ENCODE measurements around the gene LRP10.
"Not testable (repeated sequence)": the region's sequence is repeated elsewhere in the genome, so short reads cannot be mapped to it uniquely, and the experiment has no call there.

LRP10 gene

DNA sequence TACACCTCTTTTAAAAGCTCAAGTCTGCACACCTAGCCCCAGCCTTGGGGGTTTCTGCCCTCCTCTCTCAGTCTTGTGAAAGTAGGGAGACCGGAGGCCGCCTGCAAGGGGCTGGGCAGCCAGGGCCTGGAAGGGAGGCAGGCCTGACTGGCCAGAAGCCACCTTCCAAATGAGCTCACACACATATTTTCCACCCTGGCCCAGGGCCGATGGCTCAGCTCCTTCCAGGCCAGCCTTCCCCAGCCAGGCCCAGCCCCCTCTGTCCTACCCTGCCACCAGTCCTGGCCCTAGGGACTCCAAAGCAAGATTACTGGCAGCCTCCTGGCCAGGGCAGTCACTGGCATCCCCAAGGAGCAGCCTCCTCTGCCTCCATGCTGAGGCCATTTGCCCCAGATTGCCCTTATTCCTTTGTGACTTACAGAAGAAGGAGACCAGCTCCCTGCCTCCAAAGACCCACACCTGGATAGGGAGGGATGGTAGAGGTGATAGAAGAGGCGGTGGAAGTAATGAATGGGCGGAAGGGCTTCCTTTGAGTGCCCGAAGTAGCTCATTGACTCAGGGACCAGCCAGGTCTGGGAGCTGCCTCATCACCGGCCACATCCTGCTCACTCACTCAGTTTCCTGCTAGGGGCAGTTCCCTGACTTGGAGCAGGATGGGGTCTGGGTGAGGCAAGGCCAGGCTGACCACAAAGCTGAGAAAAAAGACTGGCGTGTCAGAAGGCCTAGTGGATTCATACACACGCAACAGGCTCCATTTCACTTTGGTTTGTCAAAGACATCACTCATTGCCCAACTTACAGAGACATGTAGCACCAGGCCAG is 20.4 kb upstream of the LRP10 start:
- TF ChIP-seq, protein P1, sequence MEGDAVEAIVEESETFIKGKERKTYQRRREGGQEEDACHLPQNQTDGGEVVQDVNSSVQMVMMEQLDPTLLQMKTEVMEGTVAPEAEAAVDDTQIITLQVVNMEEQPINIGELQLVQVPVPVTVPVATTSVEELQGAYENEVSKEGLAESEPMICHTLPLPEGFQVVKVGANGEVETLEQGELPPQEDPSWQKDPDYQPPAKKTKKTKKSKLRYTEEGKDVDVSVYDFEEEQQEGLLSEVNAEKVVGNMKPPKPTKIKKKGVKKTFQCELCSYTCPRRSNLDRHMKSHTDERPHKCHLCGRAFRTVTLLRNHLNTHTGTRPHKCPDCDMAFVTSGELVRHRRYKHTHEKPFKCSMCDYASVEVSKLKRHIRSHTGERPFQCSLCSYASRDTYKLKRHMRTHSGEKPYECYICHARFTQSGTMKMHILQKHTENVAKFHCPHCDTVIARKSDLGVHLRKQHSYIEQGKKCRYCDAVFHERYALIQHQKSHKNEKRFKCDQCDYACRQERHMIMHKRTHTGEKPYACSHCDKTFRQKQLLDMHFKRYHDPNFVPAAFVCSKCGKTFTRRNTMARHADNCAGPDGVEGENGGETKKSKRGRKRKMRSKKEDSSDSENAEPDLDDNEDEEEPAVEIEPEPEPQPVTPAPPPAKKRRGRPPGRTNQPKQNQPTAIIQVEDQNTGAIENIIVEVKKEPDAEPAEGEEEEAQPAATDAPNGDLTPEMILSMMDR (conservative IDR thresholded peaks at IDR 0.05; ENCODE audit: low read depth, low read length): no peak
- no peak overlapping the region for H3K4me3 ChIP-seq (ENCODE audit: low read length)
- no peak for DNase-seq (ENCODE audit: low read depth)

DNA sequence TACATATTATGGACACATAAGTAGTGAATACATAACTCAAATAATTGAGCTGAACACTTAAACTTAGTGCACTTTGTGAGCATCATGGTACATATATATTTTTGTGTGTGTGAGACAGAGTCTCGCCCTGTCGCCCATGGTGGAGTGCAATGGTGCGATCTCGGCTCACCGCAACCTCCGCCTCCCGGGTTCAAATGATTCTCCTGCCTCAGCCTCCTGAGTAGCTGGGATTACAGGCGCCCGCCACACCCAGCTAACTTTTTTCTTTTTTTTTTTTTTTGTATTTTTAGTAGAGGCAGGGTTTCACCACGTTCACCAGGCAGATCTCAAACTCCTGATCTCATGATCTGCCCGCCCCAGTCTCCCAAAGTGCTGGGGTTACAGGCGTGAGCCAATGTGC is 19.4 kb upstream of the LRP10 start:
- DNase-seq (ENCODE audit: low read depth); H3K4me3 ChIP-seq (ENCODE audit: low read length): not testable (repeated sequence)

DNA sequence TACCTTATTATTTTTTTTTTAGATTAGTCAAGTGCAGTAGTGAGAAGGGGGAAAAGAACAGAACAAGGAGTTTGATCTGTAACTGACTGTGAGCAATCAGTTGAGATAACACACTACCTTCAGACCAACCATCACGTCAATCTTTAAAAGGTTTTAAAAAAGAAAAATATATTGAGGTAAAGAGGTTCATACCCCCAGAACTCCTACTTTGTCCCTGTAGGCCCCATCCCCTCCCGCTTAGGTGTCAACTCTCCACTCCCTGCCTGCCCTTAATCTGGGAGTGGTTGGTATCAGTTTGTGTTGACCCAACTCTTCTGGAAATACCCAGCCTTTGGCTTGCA is 19.0 kb upstream of the LRP10 start:
- TF ChIP-seq, protein P1 (conservative IDR thresholded peaks at IDR 0.05; ENCODE audit: low read depth, low read length): no peak
- no peak overlapping the region for H3K4me3 ChIP-seq (ENCODE audit: low read length)
- no peak for DNase-seq (ENCODE audit: low read depth)

DNA sequence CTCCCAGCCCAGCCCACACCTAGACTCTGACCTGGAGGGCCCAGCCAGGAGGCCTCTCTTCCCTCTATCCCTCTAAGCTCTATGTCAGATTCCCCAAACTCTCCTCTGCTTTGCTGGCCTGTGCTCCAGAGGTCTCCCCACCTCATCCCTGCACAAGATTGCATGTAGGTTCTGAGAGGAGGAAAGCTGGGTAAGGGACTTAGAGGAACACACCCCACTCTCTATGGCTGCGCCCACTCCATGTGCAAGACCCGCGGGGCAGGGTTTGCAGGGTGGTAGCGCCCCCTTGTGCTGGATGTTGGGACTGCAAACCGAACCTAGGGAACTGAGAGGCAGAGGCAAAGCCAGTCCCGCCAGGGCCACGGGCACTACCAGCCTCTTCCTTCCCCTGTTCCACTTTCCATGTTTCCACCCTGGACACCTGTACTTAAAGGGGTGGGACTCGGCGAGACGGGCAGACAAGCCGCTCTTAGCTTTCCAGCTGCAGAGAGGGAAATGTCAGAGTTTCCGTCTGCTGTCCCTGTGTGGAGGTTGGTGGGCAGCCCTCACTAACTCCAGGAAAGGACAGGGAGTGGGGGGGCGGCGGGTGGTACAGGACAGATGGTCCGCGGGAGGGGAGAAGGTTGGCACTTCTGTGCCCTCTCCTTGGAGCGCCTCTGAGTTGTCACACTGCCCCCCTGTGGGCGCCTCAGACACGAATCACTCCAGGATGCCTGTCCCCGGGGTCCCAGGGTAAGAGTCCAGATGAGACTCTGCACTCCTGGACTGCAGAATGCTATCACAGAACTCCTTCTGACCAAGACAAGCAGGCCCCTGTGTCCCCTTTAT is 18.4 kb upstream of the LRP10 start:
- TF ChIP-seq, protein P1 (conservative IDR thresholded peaks at IDR 0.05; ENCODE audit: low read depth, low read length): peak; percentile 89
- DNase-seq (ENCODE audit: low read depth): no peak

DNA sequence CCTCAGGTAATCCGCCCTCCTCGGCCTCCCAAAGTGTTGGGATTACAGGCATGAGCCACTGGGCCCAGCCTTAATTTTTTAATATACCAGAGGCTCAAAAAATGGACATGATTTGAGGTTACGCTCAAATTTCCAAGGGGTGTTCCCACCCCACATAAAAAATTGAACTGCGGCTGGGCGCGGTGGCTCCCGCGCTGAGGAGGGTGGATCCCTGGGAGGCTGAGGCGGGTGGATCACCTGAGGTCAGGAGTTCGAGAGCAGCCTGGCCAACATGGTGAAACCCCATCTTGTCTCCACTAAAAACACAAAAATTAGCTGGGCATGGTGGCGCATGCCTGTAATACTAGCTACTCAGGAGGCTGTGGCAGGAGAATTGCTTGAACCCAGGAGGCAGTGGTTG is 17.2 kb upstream of the LRP10 start:
- H3K4me3 ChIP-seq (ENCODE audit: low read length); DNase-seq (ENCODE audit: low read depth): not testable (repeated sequence)

More for the DNA sequence above, 18.4 kb upstream of the LRP10 start:
- peak overlapping the region; percentile 57 for H3K4me3 ChIP-seq (ENCODE audit: low read length)

DNA sequence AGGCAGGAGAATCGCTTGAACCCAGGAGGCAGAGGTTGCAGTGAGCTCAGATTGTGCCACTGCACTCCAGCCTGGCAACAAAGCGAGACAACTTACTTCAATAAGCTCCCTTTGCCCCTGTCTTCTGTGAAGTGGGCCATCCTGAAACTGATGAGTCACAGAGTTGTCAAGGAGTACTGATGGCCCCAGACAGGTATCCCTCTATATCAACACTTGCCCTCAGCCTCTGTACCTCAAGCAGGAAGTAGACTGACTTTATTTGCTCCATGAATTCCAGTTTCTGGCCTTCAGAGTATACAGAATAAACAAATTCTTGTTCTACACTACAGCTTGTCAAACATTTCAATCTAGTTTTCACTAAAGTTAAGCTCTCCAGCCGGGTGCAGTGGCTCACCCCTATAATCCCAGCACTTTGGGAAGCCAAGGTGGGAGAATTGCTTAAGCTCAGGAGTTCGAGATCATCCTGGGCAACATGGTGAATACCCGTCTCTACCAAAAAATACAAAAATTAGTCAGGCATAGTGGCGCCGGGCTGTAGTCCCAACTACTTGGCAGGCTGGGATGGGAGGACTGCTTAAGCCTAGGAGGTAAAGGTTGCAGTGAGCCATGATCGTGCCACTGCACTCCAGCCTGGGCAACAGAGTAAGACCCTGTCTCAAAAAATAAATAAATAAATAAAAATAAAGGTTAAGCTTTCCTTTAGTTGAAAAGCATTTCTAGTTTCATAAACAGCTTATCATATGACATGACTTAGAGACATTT is 16.4 kb upstream of the LRP10 start:
- H3K4me3 ChIP-seq (ENCODE audit: low read length): no peak overlapping the region
- DNase-seq (ENCODE audit: low read depth): no peak
- TF ChIP-seq, protein P1 (conservative IDR thresholded peaks at IDR 0.05; ENCODE audit: low read depth, low read length): no peak

DNA sequence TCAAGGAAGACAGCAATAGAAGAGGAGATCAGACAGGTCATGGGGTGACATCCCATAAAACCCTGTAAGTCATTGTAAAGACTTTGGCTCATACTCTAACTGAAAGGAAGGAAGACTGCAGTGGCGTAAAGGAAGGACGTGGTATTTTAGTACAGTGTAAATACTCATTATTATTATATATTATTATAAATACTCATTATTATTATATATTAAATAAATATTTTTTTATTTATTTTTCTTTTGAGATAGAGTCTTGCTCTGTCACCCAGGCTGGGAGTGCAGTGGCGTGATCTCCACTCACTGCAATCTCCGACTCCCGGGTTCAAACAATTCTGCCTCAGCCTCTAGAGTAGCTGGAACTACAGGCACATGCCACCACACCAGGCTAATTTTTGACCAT is 15.1 kb upstream of the LRP10 start:
- no peak overlapping the region for H3K4me3 ChIP-seq (ENCODE audit: low read length)
- TF ChIP-seq, protein P1 (conservative IDR thresholded peaks at IDR 0.05; ENCODE audit: low read depth, low read length): no peak
- no peak for DNase-seq (ENCODE audit: low read depth)

DNA sequence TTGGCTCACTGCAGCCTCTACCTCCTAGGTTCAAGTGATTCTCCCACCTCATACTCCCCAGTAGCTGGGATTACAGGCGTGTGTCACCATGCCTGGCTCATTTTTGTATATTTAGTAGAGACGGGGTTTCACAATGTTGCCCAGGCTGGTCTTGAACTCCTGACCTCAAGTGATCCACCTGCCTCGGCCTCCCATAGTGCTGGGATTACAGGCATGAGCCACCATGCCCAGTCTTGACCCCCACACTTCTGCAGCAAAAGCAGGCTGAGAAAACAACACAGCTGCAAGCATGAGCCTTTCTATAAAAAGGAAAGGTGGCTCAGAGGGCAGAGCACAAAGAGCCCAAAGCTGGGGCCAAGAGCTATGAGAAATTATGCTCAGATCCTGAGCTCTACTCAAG is 11.2 kb upstream of the LRP10 start:
- not testable (repeated sequence) for H3K4me3 ChIP-seq (ENCODE audit: low read length); DNase-seq (ENCODE audit: low read depth)

All from retinal pigment epithelial cell (primary cell).